ENCODE measurements around the gene ABL2.
"Not testable (repeated sequence)": the region's sequence is repeated elsewhere in the genome, so short reads cannot be mapped to it uniquely, and the experiment has no call there.

The ABL2 gene

GRCh38 chr1:179252606-179253005 is 23.1 kb upstream of the ABL2 start:
- no CpG with 5 or more reads among the region's 4 CpGs for WGBS, 2 donors (ENCODE audit: extremely low coverage in 2 of 2, insufficient read length in 2 of 2, insufficient replicate concordance in 1 of 2)
- DNase-seq (ENCODE audit: low spot score), result no peak
- no peak overlapping the region for H3K4me2 ChIP-seq (ENCODE audit: insufficient read depth, low read length, poor library complexity, severe bottlenecking)
- H4K8ac ChIP-seq (ENCODE audit: low read depth, low read length), result no peak overlapping the region
- no peak overlapping the region for H2BK5ac ChIP-seq (ENCODE audit: low read length)
- no peak overlapping the region for H2BK120ac ChIP-seq (ENCODE audit: low read depth, low read length)
- H3K36me3 ChIP-seq (replicated peaks in 1 of 2; ENCODE audit: control insufficient read depth in 2 of 2, insufficient read depth in 2 of 2, low read length in 2 of 2), result no peaks in the 10 kb centered on the region
- no peak overlapping the region for H3K4ac ChIP-seq (ENCODE audit: low read length)
- no peaks in the 10 kb centered on the region for H3K9me3 ChIP-seq (replicated peaks in 1 of 2; ENCODE audit: control insufficient read depth in 2 of 2, insufficient read depth in 1 of 2, low read depth in 1 of 2, low read length in 2 of 2)
- no peak overlapping the region for H2BK12ac ChIP-seq (ENCODE audit: low read length)
- H3K9ac ChIP-seq (ENCODE audit: low read depth, low read length, poor library complexity), result no peak overlapping the region
- no peaks in the 10 kb centered on the region for H3K27me3 ChIP-seq (ENCODE audit: control insufficient read depth in 3 of 3, insufficient read depth in 3 of 3, low read depth in 1 of 3, low read length in 3 of 3)
- no peak overlapping the region for H3K27ac ChIP-seq (replicated peaks; ENCODE audit: low read length)
- H3K4me1 ChIP-seq (ENCODE audit: control insufficient read depth in 2 of 2, insufficient read depth in 1 of 2, low read depth in 1 of 2, low read length in 2 of 2), result no peaks in the 10 kb centered on the region
- no peak overlapping the region for H3K18ac ChIP-seq (ENCODE audit: low read length)
- no peak overlapping the region for H2BK15ac ChIP-seq (ENCODE audit: low read length)
- H2AK5ac ChIP-seq (ENCODE audit: low read depth, low read length), result no peak overlapping the region
- H2AFZ ChIP-seq (ENCODE audit: low read length), result no peak overlapping the region
- no peak overlapping the region for H3K14ac ChIP-seq (ENCODE audit: low read length)
- peaks cover 2% of the 10 kb centered on the region for H3K79me1 ChIP-seq (ENCODE audit: low read depth, low read length)
- H3K4me3 ChIP-seq (ENCODE audit: low read length in 2 of 2), result no peak overlapping the region
- no peak overlapping the region for H4K91ac ChIP-seq (ENCODE audit: low read depth, low read length, poor library complexity)
- no peak overlapping the region for H3K23ac ChIP-seq (ENCODE audit: low read depth, low read length, poor library complexity)

DNA sequence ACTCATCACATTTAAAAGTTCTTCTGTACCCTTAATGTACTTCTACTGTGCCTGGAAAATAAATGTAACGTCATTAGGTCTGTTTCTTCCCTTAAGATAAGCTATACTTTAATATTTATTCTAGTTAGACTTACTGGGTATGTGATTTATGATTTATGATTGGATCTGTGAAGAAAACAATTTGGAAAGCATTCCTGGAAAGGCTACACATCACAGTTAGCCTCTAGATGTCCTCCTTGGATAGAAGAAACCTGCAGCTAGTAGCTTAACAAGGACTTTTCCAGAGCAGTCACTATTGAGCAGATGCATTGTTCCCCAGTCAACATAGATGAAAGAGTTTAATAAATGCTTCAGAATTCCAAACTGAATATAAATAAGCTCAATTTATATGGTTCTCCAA is 22.2 kb upstream of the ABL2 start:
- Histone ChIP-seq H3K36me3 (replicated peaks in 1 of 2; ENCODE audit: control insufficient read depth in 2 of 2, insufficient read depth in 2 of 2, low read length in 2 of 2) (no peaks in the 10 kb centered on the region), H4K91ac (ENCODE audit: low read depth, low read length, poor library complexity) (no peak overlapping the region), H3K4me2 (ENCODE audit: insufficient read depth, low read length, poor library complexity, severe bottlenecking) (no peak overlapping the region), H3K79me1 (ENCODE audit: low read depth, low read length) (peaks cover 2% of the 10 kb centered on the region), H2AK5ac (ENCODE audit: low read depth, low read length) (no peak overlapping the region), H3K9ac (ENCODE audit: low read depth, low read length, poor library complexity) (no peak overlapping the region), H4K8ac (ENCODE audit: low read depth, low read length) (no peak overlapping the region), H2BK5ac (ENCODE audit: low read length) (no peak overlapping the region), H3K18ac (ENCODE audit: low read length) (no peak overlapping the region), H3K23ac (ENCODE audit: low read depth, low read length, poor library complexity) (no peak overlapping the region), H3K4ac (ENCODE audit: low read length) (no peak overlapping the region), H3K9me3 (replicated peaks in 1 of 2; ENCODE audit: control insufficient read depth in 2 of 2, insufficient read depth in 1 of 2, low read depth in 1 of 2, low read length in 2 of 2) (no peaks in the 10 kb centered on the region), H2AFZ (ENCODE audit: low read length) (no peak overlapping the region), H2BK120ac (ENCODE audit: low read depth, low read length) (no peak overlapping the region), H3K27me3 (ENCODE audit: control insufficient read depth in 3 of 3, insufficient read depth in 3 of 3, low read depth in 1 of 3, low read length in 3 of 3) (no peaks in the 10 kb centered on the region), H3K4me3 (ENCODE audit: low read length in 2 of 2) (no peak overlapping the region), H2BK15ac (ENCODE audit: low read length) (no peak overlapping the region), H3K14ac (ENCODE audit: low read length) (no peak overlapping the region), H2BK12ac (ENCODE audit: low read length) (no peak overlapping the region), H3K4me1 (ENCODE audit: control insufficient read depth in 2 of 2, insufficient read depth in 1 of 2, low read depth in 1 of 2, low read length in 2 of 2) (peaks cover 0 to 4% of the 10 kb centered on the region in 2 donors), H3K27ac (replicated peaks; ENCODE audit: low read length) (no peak overlapping the region)
- peak; percentile 6 for DNase-seq (ENCODE audit: low spot score)
- WGBS, 2 donors (ENCODE audit: extremely low coverage in 2 of 2, insufficient read length in 2 of 2, insufficient replicate concordance in 1 of 2), result no CpG with 5 or more reads among the region's 1 CpG

GRCh38 chr1:179247923-179248322 is 18.4 kb upstream of the ABL2 start:
- Histone ChIP-seq H2AK5ac (ENCODE audit: low read depth, low read length) (no peak overlapping the region), H2BK120ac (ENCODE audit: low read depth, low read length) (no peak overlapping the region), H3K27me3 (ENCODE audit: control insufficient read depth in 3 of 3, insufficient read depth in 3 of 3, low read depth in 1 of 3, low read length in 3 of 3) (no peaks in the 10 kb centered on the region), H3K36me3 (replicated peaks in 1 of 2; ENCODE audit: control insufficient read depth in 2 of 2, insufficient read depth in 2 of 2, low read length in 2 of 2) (no peaks in the 10 kb centered on the region), H2BK12ac (ENCODE audit: low read length) (no peak overlapping the region), H2BK15ac (ENCODE audit: low read length) (no peak overlapping the region), H4K8ac (ENCODE audit: low read depth, low read length) (no peak overlapping the region), H2AFZ (ENCODE audit: low read length) (no peak overlapping the region), H3K4me3 (ENCODE audit: low read length in 2 of 2) (no peak overlapping the region), H3K9ac (ENCODE audit: low read depth, low read length, poor library complexity) (no peak overlapping the region), H2BK5ac (ENCODE audit: low read length) (no peak overlapping the region), H3K14ac (ENCODE audit: low read length) (no peak overlapping the region), H4K91ac (ENCODE audit: low read depth, low read length, poor library complexity) (no peak overlapping the region), H3K4ac (ENCODE audit: low read length) (no peak overlapping the region), H3K4me1 (ENCODE audit: control insufficient read depth in 2 of 2, insufficient read depth in 1 of 2, low read depth in 1 of 2, low read length in 2 of 2) (peaks cover 0 to 4% of the 10 kb centered on the region in 2 donors), H3K4me2 (ENCODE audit: insufficient read depth, low read length, poor library complexity, severe bottlenecking) (no peak overlapping the region), H3K27ac (replicated peaks; ENCODE audit: low read length) (no peak overlapping the region), H3K23ac (ENCODE audit: low read depth, low read length, poor library complexity) (no peak overlapping the region), H3K18ac (ENCODE audit: low read length) (no peak overlapping the region), H3K79me1 (ENCODE audit: low read depth, low read length) (peaks cover 2% of the 10 kb centered on the region), H3K9me3 (replicated peaks in 1 of 2; ENCODE audit: control insufficient read depth in 2 of 2, insufficient read depth in 1 of 2, low read depth in 1 of 2, low read length in 2 of 2) (no peaks in the 10 kb centered on the region)
- WGBS, 2 donors (ENCODE audit: extremely low coverage in 2 of 2, insufficient read length in 2 of 2, insufficient replicate concordance in 1 of 2), result no CpG with 5 or more reads among the region's 9 CpGs
- no peak for DNase-seq (ENCODE audit: low spot score)

DNA sequence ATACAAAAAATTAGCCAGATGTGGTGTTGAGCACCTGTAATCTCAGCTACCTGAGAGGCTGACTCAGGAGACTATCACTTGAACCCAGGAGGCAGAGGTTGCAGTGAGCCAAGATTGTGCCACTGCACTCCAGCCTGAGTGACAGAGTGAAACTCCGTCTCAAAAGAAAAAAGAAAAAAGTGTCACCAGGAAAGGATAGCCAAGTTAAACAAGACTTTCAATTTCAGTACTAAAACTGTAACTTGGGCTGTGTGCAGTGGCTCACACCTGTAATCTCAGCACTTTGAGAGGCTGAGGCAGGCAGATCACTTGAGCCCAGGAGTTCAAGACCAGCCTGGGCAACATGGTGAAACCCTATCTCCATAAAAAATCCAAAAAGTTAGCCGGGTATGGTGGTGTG is 15.9 kb upstream of the ABL2 start:
- not testable (repeated sequence) for H4K8ac ChIP-seq (ENCODE audit: low read depth, low read length); DNase-seq (ENCODE audit: low spot score); H3K14ac ChIP-seq (ENCODE audit: low read length); H4K91ac ChIP-seq (ENCODE audit: low read depth, low read length, poor library complexity); H2BK120ac ChIP-seq (ENCODE audit: low read depth, low read length); H3K4me3 ChIP-seq (ENCODE audit: low read length in 2 of 2); H3K36me3 ChIP-seq (replicated peaks in 1 of 2; ENCODE audit: control insufficient read depth in 2 of 2, insufficient read depth in 2 of 2, low read length in 2 of 2); H2BK12ac ChIP-seq (ENCODE audit: low read length); H3K27ac ChIP-seq (replicated peaks; ENCODE audit: low read length); H3K4me2 ChIP-seq (ENCODE audit: insufficient read depth, low read length, poor library complexity, severe bottlenecking); H3K27me3 ChIP-seq (ENCODE audit: control insufficient read depth in 3 of 3, insufficient read depth in 3 of 3, low read depth in 1 of 3, low read length in 3 of 3); H3K4me1 ChIP-seq (ENCODE audit: control insufficient read depth in 2 of 2, insufficient read depth in 1 of 2, low read depth in 1 of 2, low read length in 2 of 2); H2AK5ac ChIP-seq (ENCODE audit: low read depth, low read length); H3K9me3 ChIP-seq (replicated peaks in 1 of 2; ENCODE audit: control insufficient read depth in 2 of 2, insufficient read depth in 1 of 2, low read depth in 1 of 2, low read length in 2 of 2); H3K4ac ChIP-seq (ENCODE audit: low read length); H2BK5ac ChIP-seq (ENCODE audit: low read length); H3K18ac ChIP-seq (ENCODE audit: low read length); H2BK15ac ChIP-seq (ENCODE audit: low read length); H2AFZ ChIP-seq (ENCODE audit: low read length); H3K23ac ChIP-seq (ENCODE audit: low read depth, low read length, poor library complexity); H3K9ac ChIP-seq (ENCODE audit: low read depth, low read length, poor library complexity); H3K79me1 ChIP-seq (ENCODE audit: low read depth, low read length)
- no CpG with 5 or more reads among the region's 2 CpGs for WGBS, 2 donors (ENCODE audit: extremely low coverage in 2 of 2, insufficient read length in 2 of 2, insufficient replicate concordance in 1 of 2)

All from neuronal stem cell (in vitro differentiated cells).